Suprapubic skin (tissue), 3 donors: Measurements from ENCODE around the gene ZNF30.

Source experiments
- CTCF ChIP-seq, 2 donors: fragments of 200-600 bp in 1 of 2; fragments of 450-650 bp in 1 of 2; sonication (generic) in 1 of 2; IDR thresholded peaks; one replicate each; pipeline ENCODE4 v1.5.1; 2016 to 2019; ENCODE audit warnings: antibody characterized with exemption in 2 of 2, mild to moderate bottlenecking in 1 of 2, moderate library complexity in 1 of 2
- EP300 ChIP-seq: sonication (generic); formaldehyde crosslinking; IDR thresholded peaks from one replicate; pipeline ENCODE4 v1.6.1; 2017; ENCODE audit warnings: antibody characterized with exemption
- POLR2A ChIP-seq, 2 donors: fragments of 450-650 bp; IDR thresholded peaks; one replicate each; pipeline ENCODE4 v1.6.1; 2017; ENCODE audit warnings: antibody characterized with exemption in 2 of 2, mild to moderate bottlenecking in 2 of 2, moderate library complexity in 2 of 2

GRCh38 chr19:34979819-34980640 lies 53.3 kb downstream of the ZNF30 start:
- no peak for TF ChIP-seq CTCF (IDR thresholded peaks at IDR 0.05)
- no peak for TF ChIP-seq EP300
- TF ChIP-seq POLR2A (IDR thresholded peaks at IDR 0.05), result no peak
